Activated effector memory CD4-positive, alpha-beta T cell treated with Interleukin-2 at 50 U/mL for 16 hours (primary cell): ENCODE results near the gene CDC20B.
"Not testable (repeated sequence)": the region's sequence is repeated elsewhere in the genome, so short reads cannot be mapped to it uniquely, and the experiment has no call there.

Experiments used
- DNase-seq: peaks from one replicate; pipeline ENCODE4 v3.0.0-alpha.2; 2020

The CDC20B gene

DNA sequence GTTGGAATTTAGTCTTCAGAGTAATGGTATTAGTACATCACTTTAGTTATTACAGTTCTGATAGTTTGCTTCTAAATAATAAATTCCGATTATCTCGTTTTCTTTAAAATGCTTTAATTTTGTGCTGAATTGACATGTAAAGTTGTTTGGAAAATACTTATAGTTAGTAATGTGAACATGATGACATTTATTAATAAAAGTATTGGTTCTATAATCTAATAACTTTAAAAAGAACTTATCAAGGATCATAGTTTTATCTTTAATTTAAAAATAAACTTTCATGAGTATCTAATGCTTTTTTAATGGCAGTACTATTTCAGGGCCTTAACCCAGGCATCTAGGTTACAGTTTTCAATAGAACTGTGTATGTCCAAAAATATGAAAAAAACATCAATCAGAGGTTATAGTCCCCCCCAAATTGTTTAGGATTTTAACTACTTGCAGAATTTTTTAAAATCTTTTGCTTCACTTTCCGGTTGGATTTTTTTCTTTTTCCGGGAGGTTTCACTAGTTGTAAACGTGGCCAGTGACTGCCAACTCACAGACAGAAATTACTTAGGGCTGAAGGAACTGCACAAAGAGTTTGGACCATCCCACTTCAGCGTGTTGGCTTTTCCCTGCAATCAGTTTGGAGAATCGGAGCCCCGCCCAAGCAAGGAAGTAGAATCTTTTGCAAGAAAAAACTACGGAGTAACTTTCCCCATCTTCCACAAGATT, 12.3 kb downstream of the CDC20B start:
- no peak for DNase-seq

DNA sequence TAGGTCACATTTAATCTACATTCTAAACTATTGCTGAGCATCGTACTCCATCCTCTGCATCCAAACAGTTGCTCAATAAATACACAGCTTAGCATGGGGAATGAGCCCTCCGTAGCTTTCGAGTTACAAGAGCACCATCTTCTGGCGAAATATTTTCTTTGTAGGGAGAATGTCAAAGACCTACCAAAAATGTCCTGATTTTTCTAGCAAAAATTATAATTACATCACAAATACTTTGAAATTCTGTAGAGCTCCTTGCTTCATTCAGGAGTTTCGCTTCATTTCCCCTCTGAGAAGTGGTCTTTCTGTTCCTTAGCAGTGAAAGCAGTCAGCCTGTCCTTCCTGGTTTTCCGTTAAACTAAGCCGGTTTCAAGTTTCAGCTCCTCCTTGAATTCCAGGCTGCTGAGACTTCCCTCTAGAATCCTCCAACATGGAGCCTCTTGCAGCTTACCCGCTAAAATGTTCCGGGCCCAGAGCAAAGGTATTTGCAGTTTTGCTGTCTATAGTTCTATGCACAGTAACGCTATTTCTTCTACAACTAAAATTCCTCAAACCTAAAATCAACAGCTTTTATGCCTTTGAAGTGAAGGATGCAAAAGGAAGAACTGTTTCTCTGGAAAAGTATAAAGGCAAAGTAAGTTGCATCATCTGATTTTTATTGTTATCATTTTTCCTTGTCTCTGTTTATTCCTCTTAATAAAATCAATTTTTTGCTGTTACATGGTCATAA, 13.0 kb downstream of the CDC20B start, which contains the start of gene GPX8:
Gene GPX8 (plus strand): TSS at position 409 of the 730 bp plus-strand sequence. CDS start 22 bp downstream, at position 431.
- no peak for DNase-seq

DNA sequence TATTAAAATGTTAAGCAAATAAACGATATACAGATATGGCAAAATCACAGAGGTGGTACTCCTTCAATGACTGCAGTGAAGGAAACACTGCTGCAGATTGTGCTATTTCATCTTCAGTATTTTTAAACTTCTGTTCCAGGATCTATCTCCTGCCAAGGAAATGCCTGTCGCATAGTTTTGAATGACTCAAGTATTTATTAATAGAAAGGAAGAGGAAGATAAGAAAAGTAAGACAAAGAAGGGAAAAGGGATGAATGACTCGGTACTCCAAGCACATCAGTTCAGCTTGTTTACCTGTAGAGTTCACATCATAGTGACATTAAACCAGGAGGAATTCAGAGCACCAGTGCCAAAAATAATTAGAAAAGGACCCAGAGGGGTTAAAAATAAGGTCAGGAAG, 18.1 kb downstream of the CDC20B start:
- no peak for DNase-seq

DNA sequence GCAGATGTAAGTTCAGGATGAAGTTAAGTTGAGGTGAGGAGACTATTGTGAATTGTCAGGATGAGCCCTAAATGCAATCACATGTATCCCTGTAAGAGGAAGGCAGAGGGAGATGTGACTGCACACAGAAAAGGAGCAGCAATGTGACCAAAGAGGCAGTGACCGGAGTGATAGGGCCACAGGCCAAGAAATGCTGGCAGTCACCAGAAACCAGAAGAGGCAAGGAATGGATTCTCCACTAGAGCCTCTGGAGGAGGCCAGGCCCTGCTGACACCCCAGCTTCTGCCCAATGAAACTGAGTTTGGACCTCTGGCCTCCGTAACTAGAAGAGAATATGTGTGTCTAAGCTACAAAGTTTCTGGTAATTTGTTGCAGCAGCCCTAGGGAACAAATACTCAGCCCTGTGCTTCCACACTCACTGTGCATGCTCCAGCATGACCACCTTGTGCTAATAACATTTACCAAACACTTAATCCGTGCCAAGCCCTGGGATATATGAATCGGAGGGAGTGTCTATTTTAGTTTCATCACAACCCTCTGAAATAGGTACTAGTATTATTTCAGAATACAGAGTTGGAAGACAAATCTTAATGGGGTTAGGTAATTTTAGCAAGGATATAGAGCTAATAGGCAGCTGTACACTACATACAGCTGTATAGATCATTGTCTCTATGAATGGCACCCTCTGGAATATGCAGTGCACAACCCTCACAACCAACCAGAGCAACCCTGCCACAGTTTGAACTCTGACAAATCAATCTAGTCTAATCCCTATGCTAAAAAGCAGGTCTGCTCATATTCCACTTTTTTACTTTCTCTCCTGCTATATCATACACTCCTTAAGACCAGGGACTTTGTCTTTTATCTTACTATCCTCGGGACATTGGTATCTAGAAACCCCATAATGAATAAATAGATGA, 20.8 kb downstream of the CDC20B start:
- no peak for DNase-seq

DNA sequence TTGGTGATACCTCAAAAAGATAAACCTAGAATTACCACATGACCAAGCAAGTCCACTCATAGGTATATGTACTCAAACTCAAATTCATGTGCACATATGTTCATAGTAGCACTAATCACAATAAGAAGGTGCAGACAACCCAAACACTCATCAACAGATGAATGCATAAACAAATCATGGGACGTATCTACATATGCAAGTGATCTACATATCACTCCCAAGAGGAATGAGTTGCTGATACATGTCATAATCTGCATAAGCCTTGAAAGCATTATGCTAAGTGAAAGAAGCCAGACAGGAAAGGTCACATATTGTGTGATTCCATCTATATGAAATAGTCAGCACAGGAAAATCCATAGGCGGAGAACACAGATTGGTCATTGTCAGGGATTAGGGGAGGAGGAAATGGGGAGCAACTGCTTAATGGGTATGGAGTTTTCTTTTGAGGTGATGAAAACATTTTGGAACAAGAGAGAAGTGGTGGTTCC, 23.6 kb downstream of the CDC20B start:
- DNase-seq, result no peak

DNA sequence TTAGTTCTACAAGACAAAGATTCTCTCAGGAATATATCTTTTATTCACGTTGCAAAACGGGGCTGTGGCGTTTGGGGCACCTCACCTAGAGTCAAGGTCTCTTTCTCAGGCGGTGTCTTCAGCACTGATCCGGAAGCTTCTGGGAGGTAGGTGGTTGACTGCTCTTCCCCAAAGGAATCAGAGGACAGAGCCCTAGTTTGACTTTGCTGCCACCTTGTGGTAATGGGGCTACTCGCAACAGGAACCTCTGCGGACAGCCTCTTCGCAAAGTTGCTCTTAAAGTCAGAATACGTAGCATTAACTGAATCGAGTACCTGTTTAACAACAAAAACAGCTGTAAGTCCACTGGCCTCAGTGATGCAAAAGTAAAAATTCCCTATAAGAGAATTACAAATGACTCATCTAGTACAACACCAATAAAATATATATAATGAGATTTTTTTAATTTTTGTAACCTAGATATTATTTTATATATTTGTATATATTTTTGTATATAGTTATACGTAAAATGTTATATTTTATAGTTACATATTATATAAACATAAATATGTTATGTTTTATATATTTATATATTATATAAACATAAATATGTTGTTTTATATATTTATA, 26.3 kb downstream of the CDC20B start:
- DNase-seq, result peak; percentile 73

DNA sequence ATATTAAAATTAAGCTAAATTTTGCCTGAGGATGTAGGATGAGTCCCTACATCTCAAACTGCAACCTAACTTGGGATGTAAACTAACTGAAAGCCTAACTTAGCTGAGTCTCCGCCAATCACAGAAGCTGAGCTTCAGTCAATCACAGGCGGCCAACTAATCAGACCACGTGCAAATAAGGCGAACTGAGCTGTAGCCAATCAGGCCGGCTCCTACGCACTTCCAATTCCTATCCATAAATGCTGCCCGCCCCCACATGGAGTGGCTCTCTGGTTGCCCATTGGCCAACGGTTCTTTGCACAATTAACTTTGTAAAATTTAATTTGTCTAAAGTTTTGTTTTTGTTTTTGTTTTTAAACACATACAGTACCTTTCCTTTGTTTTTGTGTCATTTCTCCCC, 26.9 kb downstream of the CDC20B start:
- DNase-seq, result no peak

DNA sequence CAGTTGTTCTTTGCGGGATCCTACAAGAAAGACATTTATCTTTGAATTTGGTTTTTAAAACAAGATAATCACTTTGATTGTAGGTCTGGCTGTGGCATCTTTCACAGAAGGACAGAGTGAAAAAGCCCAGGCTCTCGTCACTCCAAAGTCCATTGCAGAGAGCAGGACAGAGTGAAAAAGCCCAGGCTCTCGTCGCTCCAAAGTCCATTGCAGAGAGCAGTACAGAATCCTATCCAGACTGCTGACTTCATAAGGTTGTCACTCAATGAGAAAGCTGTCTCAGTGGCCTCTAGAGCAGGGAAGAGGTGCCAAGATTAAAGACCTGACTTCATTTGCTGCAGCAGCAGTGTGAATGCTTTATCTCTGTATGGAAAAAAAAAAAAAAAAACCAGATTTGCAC, 29.4 kb downstream of the CDC20B start:
- no peak for DNase-seq

DNA sequence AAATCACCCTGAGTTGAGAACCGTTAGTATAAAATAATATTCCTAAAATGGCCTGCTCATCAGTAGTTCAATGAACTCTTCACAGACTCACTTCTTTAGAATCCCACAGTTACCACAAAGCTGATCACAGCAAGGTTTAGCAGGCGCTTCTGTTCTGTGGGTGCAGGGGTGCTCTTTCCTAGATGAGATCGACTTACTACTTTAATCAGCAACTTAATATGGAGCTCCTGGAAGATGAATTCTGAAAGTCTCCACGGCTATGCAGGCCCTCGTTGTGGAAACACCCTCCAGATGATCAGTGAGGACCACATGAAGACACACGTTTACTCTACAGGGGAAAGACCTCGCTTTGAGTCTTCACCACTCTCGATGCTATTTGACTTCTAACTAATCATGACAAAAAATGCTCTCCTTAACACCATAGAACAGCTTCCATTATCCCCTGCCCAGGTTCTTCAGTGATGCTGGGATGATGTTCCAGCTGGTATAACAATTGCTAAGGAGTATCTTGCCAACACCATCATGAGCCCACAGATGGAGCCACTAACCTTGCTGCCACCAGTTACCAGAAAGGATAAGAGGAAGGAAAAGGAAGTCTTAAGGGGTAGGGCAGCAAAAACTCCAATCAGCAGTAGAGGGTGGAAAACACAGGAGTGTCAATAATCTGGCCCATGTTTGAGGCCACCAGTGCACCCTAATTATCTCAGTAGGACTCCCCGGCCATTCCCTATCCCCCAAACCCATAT, 30.9 kb downstream of the CDC20B start:
- DNase-seq, result no peak

DNA sequence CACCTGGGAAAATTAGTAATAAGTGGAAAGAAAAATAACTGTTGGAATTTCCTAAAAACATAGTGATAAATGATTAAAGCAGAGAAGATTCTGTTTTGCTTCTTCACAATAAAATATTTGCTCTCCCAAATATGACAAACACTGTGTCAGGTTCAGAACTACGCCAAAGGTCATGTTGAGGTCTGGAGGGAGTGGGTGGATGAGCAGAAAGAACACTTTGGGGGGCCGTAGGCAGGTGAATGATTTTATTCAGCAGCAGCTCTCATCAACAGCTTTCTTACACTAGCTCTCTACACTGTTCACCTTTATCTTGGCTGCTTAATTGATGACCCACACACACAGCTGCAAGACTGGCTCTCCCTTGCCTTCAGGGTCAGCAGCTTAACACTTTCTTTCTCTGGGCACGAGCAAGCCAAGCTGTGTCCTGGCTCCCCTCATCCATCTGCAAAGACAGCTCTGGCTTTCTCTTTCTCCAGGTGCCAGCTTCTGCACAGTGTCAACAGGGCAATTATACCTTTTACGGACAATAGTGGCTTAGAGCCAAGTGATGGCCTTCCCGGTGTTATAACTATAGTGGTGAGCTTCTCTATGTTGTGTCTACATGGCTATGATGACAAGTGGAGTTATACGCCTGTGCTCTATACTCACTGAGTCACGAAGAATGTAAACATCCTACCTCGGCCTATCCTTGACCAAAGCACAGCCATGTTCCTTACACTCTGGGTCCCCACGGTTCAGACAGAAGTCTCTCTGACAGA, 31.9 kb downstream of the CDC20B start:
- no peak for DNase-seq

DNA sequence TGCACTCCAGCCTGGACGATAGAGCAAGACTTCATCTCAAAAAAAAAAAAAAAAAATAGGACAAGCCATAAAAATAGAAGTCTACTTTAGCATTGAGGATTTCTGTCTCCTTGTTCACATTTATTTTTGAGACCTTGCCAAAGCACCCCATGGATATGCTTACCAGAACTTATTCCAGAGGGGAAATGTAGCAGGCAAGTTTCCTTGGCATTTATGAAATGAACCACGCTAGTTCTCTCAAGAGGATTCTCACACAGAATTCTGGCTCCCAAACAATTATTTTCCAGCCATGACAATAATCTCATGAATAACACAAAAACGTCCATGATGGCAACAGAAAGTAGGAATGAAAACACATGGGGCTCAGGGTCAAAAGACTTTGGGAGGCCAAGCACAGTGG, 36.5 kb downstream of the CDC20B start:
- DNase-seq, result no peak

DNA sequence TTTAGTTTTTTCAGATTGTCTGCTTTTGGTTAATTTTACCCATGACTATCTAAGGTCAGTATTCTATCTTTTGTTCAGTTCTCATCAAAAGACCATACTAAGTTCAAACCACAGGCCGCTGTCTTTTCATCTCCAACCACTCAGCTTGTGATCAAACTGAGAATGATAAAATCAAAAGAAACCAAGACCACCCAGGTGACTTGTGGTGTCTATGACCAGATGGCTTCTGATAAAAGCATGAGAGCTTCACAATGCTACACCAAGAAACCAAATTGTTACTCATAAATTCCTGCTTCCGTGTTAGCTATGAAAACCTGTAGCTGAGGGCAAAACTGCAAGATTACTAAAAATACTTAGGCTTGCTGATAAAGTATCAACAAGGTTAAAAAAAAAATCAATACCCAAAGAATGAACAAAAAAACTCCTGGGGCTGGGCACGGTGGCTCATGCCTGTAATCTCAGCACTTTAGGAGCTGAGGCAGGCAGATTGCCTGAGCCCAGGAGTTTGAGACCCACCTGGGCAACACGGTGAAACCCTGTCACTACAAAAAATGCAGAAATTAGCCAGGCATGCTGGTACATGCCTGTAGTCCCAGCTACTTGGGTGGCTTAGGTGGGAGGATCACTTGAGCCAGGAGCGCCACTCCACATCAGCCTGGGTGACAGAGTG, 38.8 kb downstream of the CDC20B start:
- DNase-seq, result no peak

DNA sequence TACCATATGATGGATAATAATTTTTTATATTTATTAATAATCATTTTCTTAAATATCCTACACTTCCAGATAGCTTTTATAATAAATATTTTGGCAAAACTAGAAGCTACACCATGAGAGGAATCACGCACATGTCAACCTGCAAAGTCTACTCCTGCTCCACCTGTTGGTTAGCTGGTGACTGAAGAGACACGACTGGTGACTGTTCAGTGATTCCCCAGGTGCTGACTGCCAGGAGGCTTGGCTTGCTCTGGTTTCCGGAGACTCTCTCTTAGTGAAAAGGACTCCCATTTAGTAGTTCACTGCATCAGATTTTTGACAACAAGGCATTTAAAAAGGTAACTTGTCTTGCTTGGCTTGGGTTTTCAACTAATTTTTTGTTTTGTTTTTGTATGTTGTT, 49.6 kb downstream of the CDC20B start:
- DNase-seq, result no peak

DNA sequence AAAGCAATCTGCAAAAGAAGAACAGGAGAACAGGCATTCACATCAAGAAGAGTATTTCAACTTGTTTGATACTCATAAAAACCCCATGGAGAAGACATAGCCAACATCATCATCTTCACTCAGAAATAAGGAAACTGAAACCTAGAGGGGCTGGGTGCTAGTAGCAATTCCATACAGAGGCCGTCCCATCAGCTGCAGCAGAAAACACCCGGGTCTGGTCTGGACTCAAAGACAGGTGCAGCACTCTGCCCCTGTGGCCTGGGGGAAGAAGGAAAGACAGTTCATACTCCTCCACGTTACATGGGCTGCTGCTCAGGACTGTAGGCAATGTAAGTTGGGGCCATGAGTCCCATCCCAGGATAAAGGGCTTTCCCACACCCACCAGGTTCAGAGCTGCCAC, 58.9 kb downstream of the CDC20B start:
- no peak for DNase-seq

DNA sequence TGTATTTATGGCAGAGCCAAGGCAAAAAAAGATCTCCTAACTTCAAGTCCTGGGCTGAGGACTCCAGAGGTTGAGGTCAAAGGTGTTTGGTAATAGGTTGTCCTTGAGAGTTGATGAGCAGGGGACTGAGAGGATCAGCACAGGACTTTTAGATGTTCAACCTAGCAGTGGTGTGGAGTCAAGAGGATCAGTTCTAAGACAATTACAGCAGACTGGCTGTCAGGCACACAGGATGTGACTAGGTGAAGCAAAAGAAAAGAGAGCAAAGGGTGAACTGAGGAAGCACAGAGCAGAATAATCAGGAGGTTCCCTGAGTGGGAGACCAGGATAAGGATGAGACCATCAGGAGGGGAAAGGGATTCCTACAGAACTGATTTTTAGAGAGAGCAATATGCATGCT, 59.6 kb downstream of the CDC20B start:
- DNase-seq, result no peak

DNA sequence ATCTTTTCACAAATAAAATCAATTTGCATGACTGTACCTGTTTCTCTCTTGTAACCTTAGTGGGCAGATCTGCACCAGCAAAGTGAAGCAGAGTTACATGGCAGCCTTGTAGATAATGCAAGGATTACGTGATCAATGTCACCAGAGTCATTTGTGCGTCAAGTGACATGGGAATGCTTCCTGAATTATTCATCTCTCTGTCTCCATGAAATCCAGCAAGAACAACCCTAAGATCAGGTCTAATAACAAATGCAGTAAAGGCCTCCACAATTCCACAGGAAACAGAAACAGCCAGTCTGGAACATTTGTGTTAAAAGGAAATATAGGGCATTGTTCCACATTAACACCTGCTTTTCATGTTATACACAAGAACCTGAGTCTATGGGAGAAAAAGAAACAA, 62.8 kb downstream of the CDC20B start:
- no peak for DNase-seq

DNA sequence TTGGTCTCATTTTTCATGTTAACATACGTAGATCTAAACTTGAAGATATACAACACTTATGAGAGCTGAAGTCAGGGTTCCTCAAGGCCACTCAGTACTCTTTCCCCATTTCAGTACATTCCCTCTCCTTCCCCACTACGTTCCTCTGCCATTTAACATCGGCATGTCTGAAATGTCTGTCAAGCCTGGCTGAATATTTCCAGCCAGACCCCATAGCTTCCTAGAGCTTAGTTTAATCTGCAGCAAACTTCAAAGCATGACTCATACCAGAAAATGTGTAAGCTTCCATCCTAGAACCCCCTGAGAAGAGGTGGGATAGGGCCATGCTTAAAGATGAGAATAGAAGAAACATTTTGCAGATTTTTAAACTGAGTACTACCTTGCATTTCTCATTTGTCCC, 64.3 kb downstream of the CDC20B start:
- DNase-seq, result no peak

DNA sequence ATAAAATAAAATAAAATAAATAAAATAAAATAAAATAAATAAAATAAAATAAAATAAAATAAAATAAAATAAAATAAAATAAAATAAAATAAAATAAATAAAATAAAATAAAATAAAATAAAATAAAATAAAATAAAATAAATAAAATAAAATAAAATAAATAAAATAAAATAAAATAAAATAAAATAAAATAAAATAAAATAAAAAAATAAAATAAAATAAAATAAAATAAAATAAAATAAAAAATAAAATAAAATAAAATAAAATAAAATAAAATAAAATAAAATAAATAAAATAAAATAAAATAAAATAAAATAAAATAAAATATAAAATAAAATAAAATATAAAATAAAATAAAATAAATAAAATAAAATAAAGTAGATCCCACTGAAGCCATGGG, 67.0 kb downstream of the CDC20B start:
- not testable (repeated sequence) for DNase-seq

DNA sequence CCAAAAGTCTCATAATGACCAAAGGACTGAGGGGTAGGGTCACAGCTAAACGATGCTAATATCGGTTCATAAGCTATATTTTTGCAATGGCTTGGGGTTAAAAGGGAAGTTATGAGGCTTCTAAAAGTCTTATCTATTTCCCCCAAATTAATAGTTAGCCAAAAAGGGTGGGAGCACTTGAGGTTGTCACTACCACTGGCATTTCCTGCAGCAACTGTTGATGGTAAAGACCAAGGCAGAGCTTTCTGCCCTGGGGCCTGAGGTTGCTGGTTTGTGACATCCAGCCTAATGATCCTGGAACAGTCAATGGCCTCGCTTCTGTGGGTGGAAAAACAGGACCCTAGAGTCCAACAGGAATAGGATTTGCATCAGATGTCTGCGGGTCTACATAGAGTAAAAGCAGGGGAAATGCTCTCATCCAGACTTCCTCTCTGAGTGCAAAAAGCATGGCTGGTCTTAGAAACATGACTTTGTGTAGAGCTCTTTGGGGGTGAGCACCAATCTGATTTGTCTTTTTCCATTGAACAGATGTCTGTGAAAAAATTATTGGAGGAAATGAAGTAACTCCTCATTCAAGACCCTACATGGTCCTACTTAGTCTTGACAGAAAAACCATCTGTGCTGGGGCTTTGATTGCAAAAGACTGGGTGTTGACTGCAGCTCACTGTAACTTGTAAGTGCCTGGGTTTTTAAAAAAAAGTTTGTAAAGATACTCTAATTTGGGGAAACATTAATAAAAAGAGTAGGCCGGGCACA, 67.9 kb downstream of the CDC20B start:
- no peak for DNase-seq
